Measurements from ENCODE around the gene MAML3.

The MAML3 gene

DNA sequence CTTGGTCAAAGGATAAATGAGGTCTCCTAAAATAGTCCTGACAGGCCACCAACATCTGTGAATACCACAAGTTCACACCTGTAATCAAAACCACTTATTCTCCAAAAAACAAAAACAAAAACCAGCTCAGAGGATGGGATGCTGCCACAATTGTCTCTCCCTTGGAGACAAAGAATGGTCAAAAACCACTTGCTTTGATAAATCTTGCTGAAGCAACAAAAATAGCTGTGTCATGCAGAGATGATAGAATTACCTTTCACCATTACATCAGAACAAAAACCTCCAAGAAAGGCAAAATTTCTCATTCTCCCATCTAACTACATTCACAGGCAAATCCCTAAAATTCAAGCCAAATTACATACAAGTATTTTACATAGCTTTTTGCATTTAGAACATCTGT is 180.4 kb downstream of the MAML3 start:
- Histone ChIP-seq H3K79me2 (ENCODE audit: insufficient read depth, low read length) (no peaks in the 10 kb centered on the region), H3K36me3 (ENCODE audit: insufficient read depth, low read length) (no peaks in the 10 kb centered on the region), H3K4me2 (ENCODE audit: low read length) (no peak overlapping the region), H3K9me3 (ENCODE audit: low read length) (no peaks in the 10 kb centered on the region), H3K27me3 (ENCODE audit: insufficient read depth, low read length) (no peaks in the 10 kb centered on the region), H3K27ac (ENCODE audit: low read depth, low read length, poor library complexity, severe bottlenecking) (no peak overlapping the region), H3K4me3 (ENCODE audit: low read depth, low read length, poor library complexity, severe bottlenecking) (no peak overlapping the region), H3K9me2 (ENCODE audit: low read depth, low read length) (no peaks in the 10 kb centered on the region), H3K4me1 (ENCODE audit: insufficient read depth, low read length, severe bottlenecking) (no peaks in the 10 kb centered on the region), H3F3A (ENCODE audit: insufficient read depth, low read length) (no peaks in the 10 kb centered on the region), H4K20me1 (ENCODE audit: insufficient read depth, low read length) (no peaks in the 10 kb centered on the region), H2AFZ (ENCODE audit: low read length) (no peak overlapping the region), H3K9ac (ENCODE audit: low read length) (no peak overlapping the region)
- no peak for TF ChIP-seq EZH2 (IDR thresholded peaks at IDR 0.05; ENCODE audit: borderline replicate concordance, low read length)
- TF ChIP-seq, protein P1, sequence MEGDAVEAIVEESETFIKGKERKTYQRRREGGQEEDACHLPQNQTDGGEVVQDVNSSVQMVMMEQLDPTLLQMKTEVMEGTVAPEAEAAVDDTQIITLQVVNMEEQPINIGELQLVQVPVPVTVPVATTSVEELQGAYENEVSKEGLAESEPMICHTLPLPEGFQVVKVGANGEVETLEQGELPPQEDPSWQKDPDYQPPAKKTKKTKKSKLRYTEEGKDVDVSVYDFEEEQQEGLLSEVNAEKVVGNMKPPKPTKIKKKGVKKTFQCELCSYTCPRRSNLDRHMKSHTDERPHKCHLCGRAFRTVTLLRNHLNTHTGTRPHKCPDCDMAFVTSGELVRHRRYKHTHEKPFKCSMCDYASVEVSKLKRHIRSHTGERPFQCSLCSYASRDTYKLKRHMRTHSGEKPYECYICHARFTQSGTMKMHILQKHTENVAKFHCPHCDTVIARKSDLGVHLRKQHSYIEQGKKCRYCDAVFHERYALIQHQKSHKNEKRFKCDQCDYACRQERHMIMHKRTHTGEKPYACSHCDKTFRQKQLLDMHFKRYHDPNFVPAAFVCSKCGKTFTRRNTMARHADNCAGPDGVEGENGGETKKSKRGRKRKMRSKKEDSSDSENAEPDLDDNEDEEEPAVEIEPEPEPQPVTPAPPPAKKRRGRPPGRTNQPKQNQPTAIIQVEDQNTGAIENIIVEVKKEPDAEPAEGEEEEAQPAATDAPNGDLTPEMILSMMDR (IDR thresholded peaks at IDR 0.05; ENCODE audit: low read length), result no peak

DNA sequence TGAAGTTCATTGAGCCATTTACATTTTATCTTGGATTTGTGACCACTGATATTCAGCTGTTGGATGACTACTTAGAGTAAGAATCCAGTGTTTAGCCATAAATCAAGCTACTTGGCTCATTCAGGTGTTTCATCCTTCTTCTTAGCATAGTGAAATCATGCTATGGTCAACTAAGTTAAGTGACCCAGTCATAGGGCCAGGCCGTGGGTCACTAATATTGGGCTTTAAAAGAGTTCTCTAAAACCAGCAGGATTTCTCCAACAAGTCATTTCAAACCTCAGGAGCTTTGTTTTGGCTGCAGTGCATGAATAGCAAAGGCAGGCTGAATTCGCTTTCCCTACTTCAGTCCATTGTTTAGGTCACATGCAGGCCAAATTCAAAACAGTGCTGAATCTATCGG is 181.0 kb downstream of the MAML3 start:
- H3K4me3 ChIP-seq (ENCODE audit: low read depth, low read length, poor library complexity, severe bottlenecking), result no peak overlapping the region
- no peaks in the 10 kb centered on the region for H3K27me3 ChIP-seq (ENCODE audit: insufficient read depth, low read length)
- H3K36me3 ChIP-seq (ENCODE audit: insufficient read depth, low read length), result no peaks in the 10 kb centered on the region
- H3F3A ChIP-seq (ENCODE audit: insufficient read depth, low read length), result no peaks in the 10 kb centered on the region
- no peaks in the 10 kb centered on the region for H3K79me2 ChIP-seq (ENCODE audit: insufficient read depth, low read length)
- H3K4me1 ChIP-seq (ENCODE audit: insufficient read depth, low read length, severe bottlenecking), result no peaks in the 10 kb centered on the region
- H3K27ac ChIP-seq (ENCODE audit: low read depth, low read length, poor library complexity, severe bottlenecking), result no peak overlapping the region
- TF ChIP-seq EZH2 (IDR thresholded peaks at IDR 0.05; ENCODE audit: borderline replicate concordance, low read length), result no peak
- TF ChIP-seq, protein P1 (IDR thresholded peaks at IDR 0.05; ENCODE audit: low read length), result no peak
- H3K4me2 ChIP-seq (ENCODE audit: low read length), result no peak overlapping the region
- no peaks in the 10 kb centered on the region for H4K20me1 ChIP-seq (ENCODE audit: insufficient read depth, low read length)
- no peaks in the 10 kb centered on the region for H3K9me3 ChIP-seq (ENCODE audit: low read length)
- no peaks in the 10 kb centered on the region for H3K9me2 ChIP-seq (ENCODE audit: low read depth, low read length)
- H2AFZ ChIP-seq (ENCODE audit: low read length), result no peak overlapping the region
- H3K9ac ChIP-seq (ENCODE audit: low read length), result no peak overlapping the region

- no peak overlapping the region for H3K4me3 ChIP-seq (ENCODE audit: low read depth, low read length, poor library complexity, severe bottlenecking)
- no peaks in the 10 kb centered on the region for H4K20me1 ChIP-seq (ENCODE audit: insufficient read depth, low read length)
- no peaks in the 10 kb centered on the region for H3K36me3 ChIP-seq (ENCODE audit: insufficient read depth, low read length)
- H3K27me3 ChIP-seq (ENCODE audit: insufficient read depth, low read length), result no peaks in the 10 kb centered on the region
- H3K79me2 ChIP-seq (ENCODE audit: insufficient read depth, low read length), result no peaks in the 10 kb centered on the region
- H3K9ac ChIP-seq (ENCODE audit: low read length), result no peak overlapping the region
- H3K9me2 ChIP-seq (ENCODE audit: low read depth, low read length), result no peaks in the 10 kb centered on the region
- no peaks in the 10 kb centered on the region for H3K9me3 ChIP-seq (ENCODE audit: low read length)
- H3K27ac ChIP-seq (ENCODE audit: low read depth, low read length, poor library complexity, severe bottlenecking), result no peak overlapping the region
- no peak overlapping the region for H2AFZ ChIP-seq (ENCODE audit: low read length)
- H3F3A ChIP-seq (ENCODE audit: insufficient read depth, low read length), result no peaks in the 10 kb centered on the region
- no peak overlapping the region for H3K4me2 ChIP-seq (ENCODE audit: low read length)
- no peaks in the 10 kb centered on the region for H3K4me1 ChIP-seq (ENCODE audit: insufficient read depth, low read length, severe bottlenecking)
- TF ChIP-seq EZH2 (IDR thresholded peaks at IDR 0.05; ENCODE audit: borderline replicate concordance, low read length), result no peak
- TF ChIP-seq, protein P1 (IDR thresholded peaks at IDR 0.05; ENCODE audit: low read length), result no peak
Measured at GRCh38 chr4:139972305-139972704, 181.7 kb downstream of the MAML3 start.
